HG03095 (cell line): ENCODE results near the gene TMOD2.

Source experiments
- ATAC-seq: cut with Tn5 transposase; IDR thresholded peaks from one replicate; pipeline ENCODE4 v1.9.1; 2021; ENCODE audit warnings: moderate library complexity; ENCODE audit not compliant: unreplicated experiment

TMOD2 gene

DNA sequence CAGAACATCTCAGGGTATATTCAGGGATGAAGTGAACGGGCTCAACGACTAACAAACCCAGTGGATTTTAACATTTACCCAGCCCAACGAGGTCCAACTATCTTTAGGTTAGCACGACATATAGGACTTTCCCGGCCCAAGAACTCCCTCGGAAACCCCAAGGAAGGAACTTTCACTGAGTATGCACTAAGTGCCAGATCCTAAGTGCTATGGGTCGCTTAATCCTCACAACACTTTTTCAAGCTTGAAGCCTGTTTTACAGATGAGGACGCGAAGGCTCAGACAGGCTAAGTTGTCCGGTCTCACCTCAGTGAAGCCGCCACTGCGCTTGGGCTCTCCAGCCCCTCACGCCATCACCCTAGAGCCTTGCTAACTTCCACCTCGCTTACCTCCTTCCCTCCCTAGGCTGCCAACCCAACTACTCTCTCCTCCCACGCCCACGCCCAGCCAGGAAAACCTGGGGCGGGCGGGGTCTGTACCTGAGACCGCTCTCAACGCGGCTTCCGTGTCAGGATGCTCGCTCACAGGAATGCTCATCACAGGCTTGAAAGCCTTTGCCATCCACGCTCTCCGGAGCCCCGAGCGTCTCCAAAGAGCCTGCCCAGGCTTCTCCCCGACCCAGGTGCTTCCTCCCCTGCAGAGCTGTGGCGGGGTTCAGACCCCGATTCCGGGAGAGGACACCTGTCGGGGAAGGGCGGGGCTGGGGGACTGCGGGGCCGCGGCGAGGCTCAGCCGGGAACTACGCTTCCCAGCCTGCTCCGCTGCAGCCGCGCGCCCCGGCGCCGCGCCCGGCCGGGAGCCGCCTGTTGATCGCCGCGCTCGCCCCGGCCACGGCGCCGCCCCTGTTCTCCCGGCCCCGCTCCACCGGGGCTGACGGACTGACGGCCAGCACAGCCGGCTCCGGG is at the start of gene TMOD2:
TSS of gene TMOD2 (plus strand) at position 806 of the 905 bp plus-strand sequence. CDS start 14,845 bp downstream, outside the sequence.
- peak; percentile 68 for ATAC-seq

DNA sequence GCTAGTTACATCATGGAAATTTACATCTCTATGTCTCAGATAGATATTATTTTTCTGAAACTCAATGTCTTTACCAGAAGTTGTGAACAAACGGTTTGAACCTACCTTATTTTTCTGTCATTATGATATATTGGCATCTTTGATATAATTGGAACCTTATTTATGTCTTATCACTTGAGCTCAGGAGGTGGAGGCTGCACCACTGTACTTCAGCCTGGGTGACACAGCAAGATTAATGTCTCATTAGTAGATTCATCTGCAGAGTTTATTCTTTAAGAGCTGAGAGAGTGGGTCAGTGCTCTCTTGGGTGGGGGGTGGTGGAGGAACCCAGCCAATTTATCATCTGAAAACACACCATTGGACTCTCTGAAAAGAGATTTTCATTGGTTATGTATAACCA is 48.7 kb upstream of the TMOD2 start:
- no peak for ATAC-seq

DNA sequence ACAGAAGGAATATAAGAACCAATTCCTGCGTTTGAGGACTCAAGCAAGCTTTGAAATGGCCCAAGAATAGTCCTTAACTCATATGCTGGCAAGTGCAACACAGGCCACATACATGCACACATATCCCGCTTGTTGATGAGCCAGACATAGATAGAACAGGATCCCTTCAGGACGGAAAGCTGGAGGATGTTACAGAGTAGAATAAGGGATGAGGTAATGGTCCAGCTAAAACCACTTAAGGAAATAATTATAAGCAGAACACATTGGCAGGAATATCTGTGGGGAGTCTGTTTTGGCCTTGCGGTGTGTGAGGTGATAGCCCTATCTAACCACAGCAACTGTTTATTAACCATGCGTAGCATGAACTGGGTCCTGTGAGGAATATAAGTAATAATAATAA is 45.1 kb upstream of the TMOD2 start:
- ATAC-seq = no peak

DNA sequence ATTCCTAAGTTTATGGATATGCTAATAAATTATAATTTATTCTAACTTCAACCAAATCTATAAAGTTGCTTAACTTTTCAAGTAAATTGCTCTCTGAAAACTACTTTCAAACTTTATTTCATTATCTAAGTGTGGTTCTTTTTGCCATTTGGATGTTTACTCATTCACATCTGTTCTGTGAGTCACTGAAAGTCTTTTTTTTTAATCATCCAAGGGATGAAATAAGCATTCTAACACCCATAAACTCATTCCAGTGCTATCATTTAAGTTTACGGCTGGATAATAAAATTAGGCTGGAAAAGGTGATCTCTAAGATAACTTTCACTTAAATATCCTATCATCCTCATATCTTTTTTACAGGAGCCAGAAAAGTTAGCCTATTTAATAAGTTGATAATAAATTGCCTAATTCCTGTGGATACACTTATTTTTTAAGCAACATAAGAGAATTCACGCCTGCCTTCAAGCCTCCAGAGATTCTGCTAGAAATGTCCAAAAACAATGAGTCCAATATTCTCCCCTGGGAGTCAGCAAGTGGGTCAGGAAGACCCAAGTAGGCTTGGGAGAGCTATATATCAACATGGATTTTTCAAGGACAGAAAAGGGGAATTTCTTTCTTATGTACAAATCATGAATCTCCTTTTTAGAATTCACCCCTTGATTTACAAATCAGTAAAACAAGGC is 44.3 kb upstream of the TMOD2 start:
- ATAC-seq = no peak

DNA sequence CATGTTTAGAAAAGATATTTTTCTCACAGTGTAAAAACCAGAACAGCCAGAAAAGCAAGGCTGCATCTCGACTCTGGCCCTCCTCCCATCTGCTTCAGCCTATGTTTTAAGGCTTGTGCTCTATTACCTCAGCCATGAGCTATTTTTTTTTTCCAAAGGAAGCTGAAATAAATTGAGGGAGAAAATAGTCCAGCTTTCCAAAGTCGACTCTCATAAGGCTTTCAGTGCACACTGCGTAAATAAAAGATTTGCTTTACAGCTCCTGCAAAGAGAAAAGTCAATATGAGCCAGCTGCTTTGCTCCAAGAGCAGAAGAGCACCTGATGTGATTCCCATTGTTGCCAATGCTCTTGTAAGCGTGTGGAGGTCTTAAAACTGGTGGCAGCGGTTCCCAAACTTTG is 43.4 kb upstream of the TMOD2 start:
- ATAC-seq = no peak

DNA sequence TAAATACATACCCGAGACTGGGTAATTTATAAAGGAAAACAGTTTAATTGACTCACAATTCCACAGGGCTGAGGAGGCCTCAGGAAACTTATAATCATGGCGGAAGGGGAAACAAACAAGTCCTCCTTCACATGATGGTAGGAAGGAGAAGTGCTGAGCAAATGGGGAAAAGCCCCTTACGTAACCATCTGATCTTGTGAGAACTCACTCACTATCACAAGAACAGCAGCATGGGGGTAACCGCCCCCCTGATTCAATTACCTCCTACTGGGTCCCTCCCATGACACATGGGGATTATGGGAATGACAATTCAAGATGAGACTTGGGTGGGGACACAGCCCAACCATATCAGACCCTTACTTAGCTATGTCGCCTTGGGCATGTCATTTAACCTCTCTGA is 42.4 kb upstream of the TMOD2 start:
- ATAC-seq = no peak

DNA sequence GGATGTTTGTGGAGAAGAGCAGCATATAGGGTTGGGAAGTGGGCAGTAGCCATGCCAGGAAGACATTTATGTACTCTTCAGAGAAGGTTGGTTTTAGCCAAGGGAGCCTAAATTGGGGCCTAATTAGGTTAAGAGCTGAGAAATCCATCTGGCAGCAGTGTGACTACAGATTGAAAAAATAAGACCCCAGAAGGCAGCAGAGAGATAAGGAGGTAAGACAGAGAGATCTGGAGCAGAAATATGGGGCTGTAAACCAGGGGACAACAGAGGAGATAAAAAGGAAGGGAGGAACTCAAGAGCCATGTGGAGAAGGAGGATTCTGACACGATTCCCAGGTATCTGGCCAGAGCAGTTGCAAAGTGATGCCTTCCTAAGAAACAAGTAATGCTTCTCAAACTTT is 37.2 kb upstream of the TMOD2 start:
- no peak for ATAC-seq

DNA sequence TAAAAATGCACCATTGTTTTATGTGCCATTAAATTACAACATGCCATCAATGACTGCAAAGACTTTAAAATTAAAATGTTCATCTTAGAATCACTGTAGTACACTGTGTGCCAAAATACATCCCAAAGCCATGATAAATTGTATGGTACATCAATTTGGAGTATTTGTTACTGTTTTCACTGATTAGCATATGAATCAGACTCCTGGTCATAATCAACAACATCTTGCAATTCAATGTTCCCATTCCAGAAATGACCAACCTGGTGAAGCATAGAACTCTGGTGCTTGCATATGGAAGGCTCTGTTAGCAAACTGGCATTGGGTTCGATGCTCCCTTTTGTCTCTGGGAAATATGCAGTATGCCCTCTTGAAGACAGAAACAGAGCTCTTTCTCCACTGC is 36.5 kb upstream of the TMOD2 start:
- ATAC-seq = no peak

DNA sequence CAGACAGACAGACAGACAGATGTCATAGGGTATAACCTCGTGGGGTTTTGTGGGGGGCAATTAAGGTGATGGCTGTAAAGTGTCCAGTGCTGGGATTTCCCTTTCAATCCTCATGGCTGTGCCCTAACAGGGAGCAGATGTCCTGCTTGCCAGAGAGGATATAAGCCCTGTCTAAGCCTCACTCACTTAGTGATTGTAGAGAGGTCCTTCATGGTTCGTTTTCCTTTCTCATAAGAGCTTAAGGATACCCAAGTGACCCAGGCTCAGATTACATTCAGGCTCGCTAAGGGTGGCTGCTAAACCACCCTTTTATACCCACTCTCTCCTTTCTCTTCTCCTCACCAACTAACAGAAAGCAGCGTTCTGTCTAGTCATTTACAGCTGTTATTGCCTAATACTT is 33.2 kb upstream of the TMOD2 start:
- ATAC-seq = no peak

DNA sequence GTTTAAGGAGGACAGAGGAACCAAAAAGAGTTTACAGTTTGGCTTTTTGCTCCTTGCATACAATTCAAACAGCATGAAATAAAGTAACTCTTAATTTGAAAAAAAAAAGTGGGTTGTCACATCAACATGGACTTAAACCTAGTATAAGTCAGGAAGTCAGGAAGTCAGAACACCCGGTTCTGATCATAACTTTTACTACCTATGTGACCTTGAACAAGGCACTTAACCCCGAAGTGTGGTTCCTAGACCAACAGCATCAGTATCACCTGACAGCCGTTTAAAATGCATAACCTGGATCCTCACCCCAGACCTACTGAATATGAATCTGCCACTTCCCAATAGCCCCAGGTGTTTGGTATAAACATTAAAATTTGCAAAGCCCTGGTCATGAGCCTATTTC is 32.7 kb upstream of the TMOD2 start:
- ATAC-seq = no peak

DNA sequence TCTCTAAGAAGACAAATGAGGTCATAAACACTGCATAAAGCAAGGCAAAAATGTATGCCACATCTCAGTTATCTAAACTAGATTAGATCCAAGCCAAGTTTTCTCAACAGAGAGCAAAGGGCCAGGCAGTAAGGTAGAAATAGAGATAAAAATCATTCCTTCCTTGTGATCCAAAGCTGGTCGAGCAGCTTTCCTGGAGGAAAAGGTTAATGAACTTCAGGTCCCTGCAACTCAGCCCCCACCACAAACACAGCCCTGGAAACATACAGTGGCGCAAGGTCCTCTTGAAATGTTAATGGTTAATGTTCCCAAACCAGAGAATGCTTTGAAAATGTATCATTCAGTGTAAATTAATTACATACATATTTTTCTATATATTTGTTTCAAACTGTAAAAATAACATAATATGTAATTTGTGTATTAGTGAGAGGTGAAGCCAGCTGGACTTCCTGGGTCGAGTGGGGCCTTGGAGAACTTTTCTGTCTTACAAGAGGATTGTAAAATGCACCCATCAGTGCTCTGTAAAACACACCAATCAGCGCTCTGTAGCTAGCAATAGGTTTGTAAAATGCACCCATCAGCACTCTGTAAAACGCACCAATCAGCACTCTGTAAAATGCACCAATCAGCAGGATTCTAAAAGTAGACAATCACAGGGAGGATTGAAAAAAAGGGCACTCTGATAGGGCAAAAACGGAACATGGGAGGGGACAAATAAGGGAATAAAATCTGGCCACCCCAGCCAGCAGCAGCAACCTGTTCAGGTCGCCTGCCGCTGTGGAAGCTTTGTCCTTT is 31.0 kb upstream of the TMOD2 start:
- ATAC-seq = no peak

DNA sequence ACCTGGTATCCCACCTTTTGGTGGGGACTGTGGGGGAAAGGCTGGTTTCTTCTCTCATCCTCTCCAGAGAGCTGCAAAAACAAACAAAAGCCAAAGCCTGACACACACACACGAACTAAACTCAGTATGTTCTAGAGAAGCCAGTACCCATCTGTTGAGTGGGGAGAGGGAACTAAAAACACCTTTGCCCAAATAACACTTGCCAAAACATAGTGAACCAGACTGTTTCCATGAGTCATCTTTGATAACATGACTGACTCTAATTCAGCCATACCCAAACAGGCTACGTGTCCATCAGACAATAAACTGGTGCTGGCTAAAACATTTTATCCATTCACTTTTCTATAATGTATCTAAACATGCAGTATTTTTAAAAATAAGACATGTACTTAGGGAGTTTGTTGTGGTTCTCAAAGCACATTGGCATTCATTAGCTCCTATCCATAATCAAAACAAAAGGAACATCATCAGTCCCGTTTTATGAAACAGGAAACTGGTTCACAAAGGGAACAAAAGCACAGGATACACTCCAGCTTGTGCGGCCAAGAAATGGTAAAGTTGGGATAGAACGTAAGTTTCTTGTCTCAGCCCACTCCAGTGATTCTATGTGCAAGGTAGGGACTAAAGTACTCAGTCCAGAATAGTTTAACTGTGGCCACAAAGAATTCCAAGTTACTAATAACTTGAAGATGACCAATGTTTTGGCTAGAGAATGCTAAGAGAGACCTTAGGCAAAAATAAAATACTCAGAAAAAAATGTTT is 30.0 kb upstream of the TMOD2 start:
- ATAC-seq = no peak

DNA sequence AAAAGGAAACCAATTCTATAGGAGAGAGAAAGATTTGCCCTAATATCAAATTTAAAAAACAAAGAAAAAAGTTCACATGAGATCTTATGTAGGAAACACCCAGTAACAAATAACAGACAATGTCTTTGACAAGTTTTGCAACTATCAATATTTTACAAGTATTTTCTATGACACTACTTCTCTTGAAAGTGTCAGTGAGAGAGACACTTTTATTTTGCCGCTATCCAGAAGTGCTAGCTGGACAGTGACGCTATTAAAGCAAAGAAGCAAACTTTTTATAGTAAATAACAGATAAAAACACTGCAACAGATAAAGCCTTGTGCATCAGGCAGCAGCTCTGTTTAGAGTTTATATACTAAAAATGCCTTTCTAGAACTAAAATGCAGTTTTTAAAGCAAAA is 27.2 kb upstream of the TMOD2 start:
- no peak for ATAC-seq

DNA sequence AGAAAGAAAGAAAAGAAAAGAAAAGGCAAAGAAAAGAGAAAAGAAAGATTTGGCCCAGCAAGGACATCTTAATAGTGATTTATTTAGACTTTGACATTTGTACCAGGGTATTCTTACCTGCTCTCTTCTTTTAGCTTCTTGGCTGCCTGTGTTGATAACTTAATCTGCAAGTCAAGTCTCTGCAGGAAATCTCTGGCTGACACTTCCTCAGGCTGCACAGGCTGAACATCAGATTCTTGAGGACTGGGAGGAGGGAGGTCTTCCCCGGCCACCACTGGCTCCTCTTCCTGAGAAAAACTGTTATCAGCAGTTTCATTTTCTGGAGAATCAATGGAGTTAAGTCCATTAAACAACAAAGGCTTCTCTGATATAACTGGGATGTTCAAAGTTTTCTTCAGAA is 26.7 kb upstream of the TMOD2 start:
- no peak for ATAC-seq

DNA sequence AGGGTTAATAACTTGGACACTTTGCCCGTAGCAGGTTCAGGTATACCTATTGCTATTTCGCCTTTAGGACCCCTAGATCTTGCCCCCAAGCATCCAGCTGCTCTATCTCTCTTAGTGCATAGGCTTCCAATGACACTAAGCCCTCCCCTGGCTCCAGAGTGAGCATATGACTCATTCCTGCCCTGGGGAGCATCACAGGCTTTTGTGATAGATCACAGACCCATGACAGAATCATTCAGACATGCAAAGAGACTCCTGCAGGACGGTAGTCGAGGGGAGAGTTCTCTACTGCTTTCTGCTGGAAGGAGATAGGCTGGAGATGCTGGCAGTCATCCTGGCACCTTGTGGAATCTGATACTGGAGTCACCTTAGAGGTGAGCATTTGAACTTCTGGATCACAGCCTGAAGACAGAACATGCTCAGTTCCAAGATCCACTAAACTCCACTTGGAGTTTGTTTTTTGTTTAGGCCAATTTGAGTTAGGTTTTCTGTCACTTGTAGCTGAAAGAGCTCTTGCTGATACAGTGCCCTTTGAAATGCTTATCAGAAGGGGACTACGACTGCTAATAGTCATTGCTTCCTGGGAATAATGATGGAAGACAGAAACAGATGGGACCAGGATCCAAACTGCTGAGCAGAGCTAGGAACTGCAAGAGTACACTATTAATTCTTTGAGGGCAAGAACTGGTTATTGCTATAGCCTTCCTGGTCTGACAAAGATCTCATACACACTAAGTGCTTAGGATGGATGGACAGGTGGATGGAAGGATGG is 24.9 kb upstream of the TMOD2 start:
- ATAC-seq = peak; percentile 73

DNA sequence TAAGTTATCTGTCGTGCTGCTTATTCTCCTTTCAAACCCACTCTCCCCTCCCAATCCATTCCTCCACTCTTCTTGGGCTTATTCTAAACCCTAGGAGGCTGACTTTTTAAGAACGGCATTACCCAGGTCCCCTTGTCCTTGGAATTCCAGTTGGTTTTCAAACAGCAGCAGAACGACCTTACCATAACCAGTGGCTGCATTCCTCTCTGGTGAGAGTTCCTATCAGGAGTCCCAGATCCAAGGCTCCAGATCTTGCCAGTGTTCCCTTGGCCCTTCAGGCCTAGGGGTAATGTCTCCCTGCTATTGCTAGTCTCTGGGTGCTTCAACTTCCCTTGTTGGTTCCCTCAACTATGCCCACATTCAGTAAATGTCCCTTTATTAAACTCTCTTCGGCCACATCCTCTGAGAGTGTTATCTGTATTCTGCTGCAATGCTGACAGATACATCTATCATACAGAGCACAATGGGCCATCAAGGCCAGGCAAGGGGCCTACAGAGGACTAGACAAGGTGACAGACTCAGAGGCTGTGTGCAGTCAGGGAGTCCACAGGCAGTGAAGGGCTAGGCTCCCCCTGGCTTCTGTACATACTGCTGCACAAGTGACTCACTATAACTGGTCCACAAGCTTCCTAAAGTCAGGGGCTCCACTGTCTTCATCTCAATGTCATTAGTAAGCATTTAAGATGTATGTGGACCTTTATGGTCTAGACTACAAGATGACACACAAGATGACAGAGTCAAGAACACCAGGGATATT is 24.1 kb upstream of the TMOD2 start:
- peak; percentile 30 for ATAC-seq

DNA sequence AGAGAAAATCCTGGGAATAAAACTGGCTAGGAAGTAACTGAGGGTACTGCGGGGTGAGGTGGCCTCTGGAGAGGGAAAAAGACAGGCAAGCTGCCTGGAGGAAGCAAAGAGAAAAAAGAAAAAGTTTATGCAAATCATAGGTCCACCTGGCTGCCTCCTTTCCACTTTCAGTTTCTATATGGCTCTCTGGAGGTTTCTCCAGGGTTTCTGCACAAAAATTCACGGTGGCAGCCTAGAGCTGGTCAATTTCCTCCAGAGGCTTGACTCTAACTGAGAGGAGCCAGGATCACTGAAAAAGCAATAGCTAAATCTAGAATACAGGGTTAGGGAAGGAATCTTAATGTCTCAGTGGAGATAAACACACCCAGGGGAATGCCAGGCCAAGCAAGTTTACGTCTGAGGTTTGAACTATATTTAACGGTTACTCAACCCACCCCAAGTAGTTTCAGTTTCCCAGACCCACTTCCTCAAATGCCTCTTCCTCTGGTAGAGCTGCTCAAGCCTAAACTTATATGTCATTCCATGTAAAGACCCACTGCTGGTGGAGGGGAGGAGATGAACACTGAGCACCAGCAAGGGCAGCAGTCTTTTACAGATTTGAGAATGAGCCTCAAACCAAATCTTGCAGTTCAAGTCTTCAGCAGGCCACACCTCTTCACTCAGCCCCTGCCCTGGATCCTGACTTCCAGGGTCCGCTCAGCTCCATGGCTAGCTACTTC is 19.7 kb upstream of the TMOD2 start:
- peak; percentile 51 for ATAC-seq

DNA sequence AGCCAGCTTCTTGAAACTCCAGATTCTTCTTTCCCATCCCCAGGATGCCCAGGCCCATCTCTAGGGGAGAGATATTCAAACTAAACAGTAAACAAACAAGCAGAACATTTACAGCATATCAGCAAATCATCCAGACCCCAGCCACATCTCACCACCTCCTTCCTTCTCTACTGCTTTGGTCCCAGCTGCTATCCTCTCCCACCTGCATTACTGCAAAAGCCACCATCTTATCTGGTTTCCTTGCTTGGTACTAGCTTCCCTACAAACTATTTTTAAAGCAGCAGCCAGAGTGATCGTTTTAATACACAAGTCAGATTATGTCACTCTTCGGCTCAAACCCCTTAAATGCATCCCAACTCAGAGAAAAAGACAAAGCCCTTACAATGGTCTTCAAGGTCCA is 18.8 kb upstream of the TMOD2 start:
- ATAC-seq = no peak
